ENCODE data around the gene CYP1B1. TPM values are rescaled to one million over a fixed set of nuclear protein-coding genes. Genes with fewer than 3 reads are reported as not detected.

Gene CYP1B1
- total and polyA plus RNA-seq, 9 donors: 5.4 to 34.5 (median 12.5) TPM

GRCh38 chr2:38017836-38018235 lies 58.1 kb downstream of the CYP1B1 start:
- Histone ChIP-seq H3K9me3 (no peaks in the 10 kb centered on the region), H3K4me3 (no peak overlapping the region), H3K36me3 (no peaks in the 10 kb centered on the region), H3K27me3 (no peaks in the 10 kb centered on the region), H3K27ac (no peak overlapping the region), H3K4me1 (ENCODE audit: insufficient read depth) (no peaks in the 10 kb centered on the region)
- intact Hi-C loops (cut with DNase I): no loop called here
- DNase-seq: no peak
- WGBS, 3 donors: 86 to 93% (median 91%) methylated on average over 7 of the region's 7 CpGs
- TF ChIP-seq CTCF (IDR thresholded peaks at IDR 0.05) (no peak), POLR2A (IDR thresholded peaks at IDR 0.05) (no peak), EP300 (IDR thresholded peaks at IDR 0.05) (no peak)

Other genes starting within 250 kb of the CYP1B1 start
- gene RMDN2, start 150.9 kb downstream of the CYP1B1 start, total RNA-seq: 1 to 10 TPM; 4.7 to 7.5 (median 6.4) TPM
- 10 to 100 TPM in 1 of 2 donors, 1 to 10 TPM in 1; 4.8 to 60.9 TPM for gene RMDN2, start 150.9 kb downstream of the CYP1B1 start, polyA plus RNA-seq

Data from ovary (tissue), 9 donors.